ENCODE measurements around the gene NFATC1.

NFATC1 gene

DNA sequence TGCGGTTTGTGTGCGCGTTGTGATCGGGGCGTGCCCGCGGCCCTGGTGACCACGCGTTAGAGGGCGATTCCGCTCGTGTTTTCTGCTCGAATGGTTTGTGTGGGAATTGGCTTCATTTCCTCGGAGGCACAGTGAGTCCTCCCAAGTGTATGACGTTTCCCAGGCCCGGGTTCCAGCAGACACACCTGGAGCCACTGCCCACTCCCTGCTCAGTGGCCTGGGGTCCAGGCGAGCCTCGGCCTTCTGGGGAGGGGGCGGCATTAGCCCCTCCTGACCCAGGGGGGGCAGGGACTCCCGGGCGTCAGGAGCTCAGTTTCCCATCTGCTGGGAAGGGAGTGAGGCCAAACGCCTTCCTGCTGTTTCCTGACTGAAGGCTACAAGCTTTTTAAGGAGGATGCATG, 92.1 kb downstream of the NFATC1 start:
- no peak for DNase-seq (ENCODE audit: extremely low read depth, insufficient read length)
- Histone ChIP-seq H3K4me3 (replicated peaks; ENCODE audit: low read depth, low read length) (no peak overlapping the region), H3K36me3 (ENCODE audit: control insufficient read depth, insufficient read depth, low read length) (no peaks in the 10 kb centered on the region), H3K27me3 (replicated peaks; ENCODE audit: control insufficient read depth, insufficient read depth, low read length) (no peaks in the 10 kb centered on the region)
- TF ChIP-seq, protein P1, sequence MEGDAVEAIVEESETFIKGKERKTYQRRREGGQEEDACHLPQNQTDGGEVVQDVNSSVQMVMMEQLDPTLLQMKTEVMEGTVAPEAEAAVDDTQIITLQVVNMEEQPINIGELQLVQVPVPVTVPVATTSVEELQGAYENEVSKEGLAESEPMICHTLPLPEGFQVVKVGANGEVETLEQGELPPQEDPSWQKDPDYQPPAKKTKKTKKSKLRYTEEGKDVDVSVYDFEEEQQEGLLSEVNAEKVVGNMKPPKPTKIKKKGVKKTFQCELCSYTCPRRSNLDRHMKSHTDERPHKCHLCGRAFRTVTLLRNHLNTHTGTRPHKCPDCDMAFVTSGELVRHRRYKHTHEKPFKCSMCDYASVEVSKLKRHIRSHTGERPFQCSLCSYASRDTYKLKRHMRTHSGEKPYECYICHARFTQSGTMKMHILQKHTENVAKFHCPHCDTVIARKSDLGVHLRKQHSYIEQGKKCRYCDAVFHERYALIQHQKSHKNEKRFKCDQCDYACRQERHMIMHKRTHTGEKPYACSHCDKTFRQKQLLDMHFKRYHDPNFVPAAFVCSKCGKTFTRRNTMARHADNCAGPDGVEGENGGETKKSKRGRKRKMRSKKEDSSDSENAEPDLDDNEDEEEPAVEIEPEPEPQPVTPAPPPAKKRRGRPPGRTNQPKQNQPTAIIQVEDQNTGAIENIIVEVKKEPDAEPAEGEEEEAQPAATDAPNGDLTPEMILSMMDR (IDR thresholded peaks at IDR 0.05; ENCODE audit: insufficient read depth, low read length, poor library complexity, severe bottlenecking), result no peak

GRCh38 chr18:79488311-79489050, 92.8 kb downstream of the NFATC1 start:
- no peak for DNase-seq (ENCODE audit: extremely low read depth, insufficient read length)
- Histone ChIP-seq H3K4me3 (replicated peaks; ENCODE audit: low read depth, low read length) (no peak overlapping the region), H3K36me3 (ENCODE audit: control insufficient read depth, insufficient read depth, low read length) (no peaks in the 10 kb centered on the region), H3K27me3 (replicated peaks; ENCODE audit: control insufficient read depth, insufficient read depth, low read length) (no peaks in the 10 kb centered on the region)
- TF ChIP-seq, protein P1 (IDR thresholded peaks at IDR 0.05; ENCODE audit: insufficient read depth, low read length, poor library complexity, severe bottlenecking), result no peak

GRCh38 chr18:79489051-79489898, 93.5 kb downstream of the NFATC1 start:
- H3K4me3 ChIP-seq (replicated peaks; ENCODE audit: low read depth, low read length), result no peak overlapping the region
- DNase-seq (ENCODE audit: extremely low read depth, insufficient read length), result no peak
- H3K36me3 ChIP-seq (ENCODE audit: control insufficient read depth, insufficient read depth, low read length), result no peaks in the 10 kb centered on the region
- TF ChIP-seq, protein P1 (IDR thresholded peaks at IDR 0.05; ENCODE audit: insufficient read depth, low read length, poor library complexity, severe bottlenecking), result no peak
- H3K27me3 ChIP-seq (replicated peaks; ENCODE audit: control insufficient read depth, insufficient read depth, low read length), result no peaks in the 10 kb centered on the region

DNA sequence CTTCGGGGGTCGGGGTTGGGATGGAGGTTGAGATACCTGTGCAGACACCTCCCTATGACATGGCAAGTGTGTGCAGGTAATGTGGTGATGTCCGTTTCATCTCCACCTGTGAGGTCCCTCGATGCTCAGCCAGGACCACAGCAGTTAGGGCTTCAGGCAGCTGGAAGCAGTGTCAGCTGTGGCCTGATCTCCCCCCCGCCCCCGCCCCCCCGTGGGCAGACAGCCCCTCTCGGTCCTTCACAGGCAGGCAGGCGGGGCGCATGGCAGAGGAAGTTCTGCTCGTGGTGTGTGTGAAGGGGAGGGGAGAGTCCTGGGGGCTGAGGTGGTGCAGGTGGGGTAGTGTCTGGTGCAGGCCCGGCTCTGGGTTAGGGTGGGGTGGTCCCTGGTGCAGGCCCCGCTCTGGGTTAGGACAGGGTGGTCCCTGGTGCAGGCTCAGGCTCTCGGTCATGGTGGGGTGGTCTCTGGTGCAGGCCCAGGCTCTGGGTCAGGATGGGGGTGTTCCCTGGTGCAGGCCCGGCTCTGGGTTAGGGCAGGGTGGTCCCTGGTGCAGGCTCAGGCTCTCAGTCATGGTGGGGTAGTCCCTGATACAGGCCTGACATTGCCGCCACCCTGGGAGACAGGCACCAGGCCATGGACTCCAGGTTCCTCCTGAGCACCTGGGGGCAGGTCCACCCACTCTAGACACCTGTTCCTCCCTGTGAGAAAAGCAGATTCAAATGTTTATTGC, 94.3 kb downstream of the NFATC1 start:
- no peak overlapping the region for H3K4me3 ChIP-seq (replicated peaks; ENCODE audit: low read depth, low read length)
- TF ChIP-seq, protein P1 (IDR thresholded peaks at IDR 0.05; ENCODE audit: insufficient read depth, low read length, poor library complexity, severe bottlenecking), result no peak
- H3K36me3 ChIP-seq (ENCODE audit: control insufficient read depth, insufficient read depth, low read length), result no peaks in the 10 kb centered on the region
- H3K27me3 ChIP-seq (replicated peaks; ENCODE audit: control insufficient read depth, insufficient read depth, low read length), result no peaks in the 10 kb centered on the region
- DNase-seq (ENCODE audit: extremely low read depth, insufficient read length), result no peak

- no peak overlapping the region for H3K4me3 ChIP-seq (replicated peaks; ENCODE audit: low read depth, low read length)
- no peak for DNase-seq (ENCODE audit: extremely low read depth, insufficient read length)
- no peaks in the 10 kb centered on the region for H3K27me3 ChIP-seq (replicated peaks; ENCODE audit: control insufficient read depth, insufficient read depth, low read length)
- TF ChIP-seq, protein P1 (IDR thresholded peaks at IDR 0.05; ENCODE audit: insufficient read depth, low read length, poor library complexity, severe bottlenecking), result no peak
- H3K36me3 ChIP-seq (ENCODE audit: control insufficient read depth, insufficient read depth, low read length), result no peaks in the 10 kb centered on the region
Measured at GRCh38 chr18:79490626-79491041, 94.9 kb downstream of the NFATC1 start.

Data from GM06990 (cell line).